ENCODE measurements around the gene BRIX1.

Gene BRIX1, protein sequence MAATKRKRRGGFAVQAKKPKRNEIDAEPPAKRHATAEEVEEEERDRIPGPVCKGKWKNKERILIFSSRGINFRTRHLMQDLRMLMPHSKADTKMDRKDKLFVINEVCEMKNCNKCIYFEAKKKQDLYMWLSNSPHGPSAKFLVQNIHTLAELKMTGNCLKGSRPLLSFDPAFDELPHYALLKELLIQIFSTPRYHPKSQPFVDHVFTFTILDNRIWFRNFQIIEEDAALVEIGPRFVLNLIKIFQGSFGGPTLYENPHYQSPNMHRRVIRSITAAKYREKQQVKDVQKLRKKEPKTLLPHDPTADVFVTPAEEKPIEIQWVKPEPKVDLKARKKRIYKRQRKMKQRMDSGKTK

DNA sequence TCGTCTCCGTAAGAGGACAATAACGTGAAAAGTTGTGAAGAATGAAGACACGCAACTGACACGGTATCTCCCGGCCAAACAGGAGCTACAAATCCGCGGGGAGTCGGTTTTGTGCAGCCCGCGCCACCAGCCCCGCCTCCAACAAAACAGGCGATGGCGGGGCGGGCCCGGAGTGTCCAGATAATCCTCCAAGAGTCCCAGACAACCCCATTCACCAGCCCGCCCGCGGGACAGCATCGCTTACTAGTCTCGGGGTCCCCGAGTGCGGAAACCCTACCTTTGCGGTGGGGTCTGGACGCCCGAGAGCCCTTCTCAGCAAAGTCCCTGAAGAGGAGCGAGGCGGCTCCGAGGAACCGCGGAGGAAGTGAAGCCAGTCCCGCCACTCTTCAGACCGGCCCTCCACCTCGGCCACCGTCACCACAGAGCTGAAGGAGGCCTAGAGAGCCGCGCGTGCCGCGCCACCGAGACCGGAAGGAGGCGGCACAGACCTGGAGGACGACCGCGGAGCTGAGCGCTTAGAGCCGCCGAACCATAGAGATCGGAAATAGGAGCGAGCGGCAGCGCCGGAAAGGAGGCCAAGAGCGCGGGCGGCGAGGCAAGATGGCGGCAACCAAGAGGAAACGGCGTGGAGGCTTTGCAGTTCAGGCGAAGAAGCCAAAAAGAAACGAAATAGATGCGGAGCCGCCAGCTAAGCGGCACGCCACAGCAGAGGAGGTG lies at the start of gene BRIX1, which contains the start of gene RAD1:
Gene BRIX1 (plus strand): TSS at position 573 of the 717 bp plus-strand sequence. CDS start 28 bp downstream, at position 601.
Gene RAD1 (minus strand): TSS at position 366 of the 717 bp plus-strand sequence. CDS start 612 bp downstream, outside the sequence.
- H3K4me3 ChIP-seq (ENCODE audit: low read depth in 1 of 2, low read length in 2 of 2): peak within 1 kb of the TSS; percentile 94 to 100
- peaks cover 14 to 26% of the 10 kb centered on the region in 2 donors for H3K36me3 ChIP-seq (ENCODE audit: control insufficient read depth in 1 of 2, insufficient read depth in 2 of 2, low read length in 2 of 2)
- H3K4me1 ChIP-seq (ENCODE audit: control insufficient read depth in 1 of 2, insufficient read depth in 2 of 2, low read length in 2 of 2): peaks cover 21 to 24% of the 10 kb centered on the region in 2 donors
- no peaks in the 10 kb centered on the region for H3K27me3 ChIP-seq (ENCODE audit: control insufficient read depth in 1 of 2, insufficient read depth in 2 of 2, low read length in 2 of 2)
- H3K9ac ChIP-seq (ENCODE audit: low read depth in 1 of 2, low read length in 2 of 2): peak within 1 kb of the TSS; percentile 83 to 94
- H3K27ac ChIP-seq (ENCODE audit: low read depth, low read length): peak within 1 kb of the TSS; percentile 72
- no peaks in the 10 kb centered on the region for H3K9me3 ChIP-seq (ENCODE audit: control insufficient read depth in 1 of 2, low read length in 2 of 2)

DNA sequence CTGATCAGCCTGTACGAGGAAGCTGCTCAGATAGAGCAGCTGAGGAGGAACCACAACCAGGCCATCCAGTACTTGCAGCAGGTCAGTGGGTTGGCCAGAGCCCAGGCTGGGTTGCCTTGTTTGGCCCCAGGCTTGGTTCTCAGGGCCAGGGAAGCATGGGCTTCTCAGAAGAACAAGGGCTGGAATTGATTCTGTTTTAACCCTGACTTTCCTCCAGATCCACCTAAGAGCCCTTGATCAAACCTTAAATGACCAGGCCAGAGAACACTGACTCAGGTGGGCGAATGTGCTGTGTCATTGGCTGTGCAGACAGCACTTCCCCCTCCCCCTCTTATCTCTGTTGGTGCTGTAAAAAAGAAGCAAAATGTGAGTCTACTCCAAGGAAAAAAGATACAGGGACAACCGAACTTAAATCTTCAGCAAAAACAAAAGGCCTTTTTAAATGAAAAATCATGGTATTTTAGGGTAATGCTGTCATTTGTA lies 48.5 kb upstream of the BRIX1 start:
- Histone ChIP-seq H3K9me3 (ENCODE audit: control insufficient read depth in 1 of 2, low read length in 2 of 2) (no peaks in the 10 kb centered on the region), H3K9ac (ENCODE audit: low read depth in 1 of 2, low read length in 2 of 2) (no peak overlapping the region), H3K36me3 (ENCODE audit: control insufficient read depth in 1 of 2, insufficient read depth in 2 of 2, low read length in 2 of 2) (no peaks in the 10 kb centered on the region), H3K4me3 (ENCODE audit: low read depth in 1 of 2, low read length in 2 of 2) (no peak overlapping the region), H3K27ac (ENCODE audit: low read depth, low read length) (no peak overlapping the region), H3K4me1 (ENCODE audit: control insufficient read depth in 1 of 2, insufficient read depth in 2 of 2, low read length in 2 of 2) (no peaks in the 10 kb centered on the region), H3K27me3 (ENCODE audit: control insufficient read depth in 1 of 2, insufficient read depth in 2 of 2, low read length in 2 of 2) (no peaks in the 10 kb centered on the region)

DNA sequence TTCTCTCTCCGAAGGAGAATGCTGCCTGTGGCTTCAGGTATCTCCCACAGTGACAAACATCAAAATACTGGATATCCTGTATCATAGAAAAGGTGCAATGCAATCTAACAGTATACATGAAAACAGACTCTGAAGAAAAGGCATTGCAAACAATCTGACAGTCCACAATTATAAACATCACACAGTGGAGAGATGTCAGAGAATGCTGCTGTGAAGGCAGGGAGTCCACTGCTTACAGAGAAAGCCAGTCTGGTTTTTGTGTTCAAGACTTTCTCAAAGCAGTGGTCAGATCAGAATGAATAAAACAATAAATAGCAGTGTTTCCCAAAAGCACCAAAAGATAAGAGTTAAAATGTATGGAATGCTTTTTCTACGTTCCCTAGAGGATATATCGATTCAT lies 47.9 kb upstream of the BRIX1 start:
- Histone ChIP-seq H3K27ac (ENCODE audit: low read depth, low read length) (no peak overlapping the region), H3K4me3 (ENCODE audit: low read depth in 1 of 2, low read length in 2 of 2) (no peak overlapping the region), H3K9me3 (ENCODE audit: control insufficient read depth in 1 of 2, low read length in 2 of 2) (no peaks in the 10 kb centered on the region), H3K4me1 (ENCODE audit: control insufficient read depth in 1 of 2, insufficient read depth in 2 of 2, low read length in 2 of 2) (no peaks in the 10 kb centered on the region), H3K36me3 (ENCODE audit: control insufficient read depth in 1 of 2, insufficient read depth in 2 of 2, low read length in 2 of 2) (no peaks in the 10 kb centered on the region), H3K27me3 (ENCODE audit: control insufficient read depth in 1 of 2, insufficient read depth in 2 of 2, low read length in 2 of 2) (no peaks in the 10 kb centered on the region), H3K9ac (ENCODE audit: low read depth in 1 of 2, low read length in 2 of 2) (no peak overlapping the region)

DNA sequence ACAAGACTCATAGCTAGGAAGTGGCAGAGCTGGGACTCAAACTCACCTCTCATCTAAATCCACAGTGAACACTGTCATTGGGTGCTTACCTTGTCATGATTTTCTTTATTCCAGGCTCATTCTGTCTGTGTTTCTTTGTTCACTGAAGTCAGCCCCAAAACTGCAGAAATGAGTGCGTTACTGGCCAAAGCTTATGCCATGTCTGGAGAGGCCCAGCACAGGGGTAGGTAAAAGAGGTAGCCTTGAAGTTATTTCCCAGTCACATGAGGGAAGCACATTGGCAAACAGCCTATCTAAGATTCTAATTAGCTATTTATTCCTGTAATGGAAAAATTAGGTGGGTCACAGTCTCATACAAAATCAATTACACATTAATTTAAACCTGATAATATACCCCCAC lies 46.7 kb upstream of the BRIX1 start:
- no peak overlapping the region for H3K27ac ChIP-seq (ENCODE audit: low read depth, low read length)
- H3K9ac ChIP-seq (ENCODE audit: low read depth in 1 of 2, low read length in 2 of 2): no peak overlapping the region
- H3K36me3 ChIP-seq (ENCODE audit: control insufficient read depth in 1 of 2, insufficient read depth in 2 of 2, low read length in 2 of 2): no peaks in the 10 kb centered on the region

DNA sequence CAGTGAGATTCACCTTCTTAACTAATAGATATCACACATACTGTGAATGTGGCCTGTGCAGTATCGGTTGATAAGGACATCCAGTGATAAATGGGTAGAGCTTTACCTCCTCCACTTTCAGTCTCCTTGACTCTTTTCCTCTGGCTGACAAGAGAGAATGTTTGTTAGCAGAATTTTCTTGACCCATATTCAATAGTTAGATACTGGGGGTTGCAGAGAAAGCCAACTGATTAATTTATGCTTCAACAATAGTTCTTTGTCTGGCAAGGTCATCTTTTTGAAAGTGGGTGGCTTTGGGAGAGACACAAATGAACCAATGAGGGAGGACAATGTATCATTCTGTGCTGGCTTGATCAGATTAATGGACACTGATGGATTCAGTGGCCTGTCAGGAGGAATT lies 46.3 kb upstream of the BRIX1 start:
- no peaks in the 10 kb centered on the region for H3K36me3 ChIP-seq (ENCODE audit: control insufficient read depth in 1 of 2, insufficient read depth in 2 of 2, low read length in 2 of 2)
- no peaks in the 10 kb centered on the region for H3K4me1 ChIP-seq (ENCODE audit: control insufficient read depth in 1 of 2, insufficient read depth in 2 of 2, low read length in 2 of 2)
- no peak overlapping the region for H3K9ac ChIP-seq (ENCODE audit: low read depth in 1 of 2, low read length in 2 of 2)
- H3K9me3 ChIP-seq (ENCODE audit: control insufficient read depth in 1 of 2, low read length in 2 of 2): no peaks in the 10 kb centered on the region
- no peaks in the 10 kb centered on the region for H3K27me3 ChIP-seq (ENCODE audit: control insufficient read depth in 1 of 2, insufficient read depth in 2 of 2, low read length in 2 of 2)
- no peak overlapping the region for H3K4me3 ChIP-seq (ENCODE audit: low read depth in 1 of 2, low read length in 2 of 2)
- H3K27ac ChIP-seq (ENCODE audit: low read depth, low read length): no peak overlapping the region

More for the DNA sequence above, 46.7 kb upstream of the BRIX1 start:
- no peaks in the 10 kb centered on the region for H3K27me3 ChIP-seq (ENCODE audit: control insufficient read depth in 1 of 2, insufficient read depth in 2 of 2, low read length in 2 of 2)
- H3K4me3 ChIP-seq (ENCODE audit: low read depth in 1 of 2, low read length in 2 of 2): no peak overlapping the region
- H3K9me3 ChIP-seq (ENCODE audit: control insufficient read depth in 1 of 2, low read length in 2 of 2): no peaks in the 10 kb centered on the region
- no peaks in the 10 kb centered on the region for H3K4me1 ChIP-seq (ENCODE audit: control insufficient read depth in 1 of 2, insufficient read depth in 2 of 2, low read length in 2 of 2)

DNA sequence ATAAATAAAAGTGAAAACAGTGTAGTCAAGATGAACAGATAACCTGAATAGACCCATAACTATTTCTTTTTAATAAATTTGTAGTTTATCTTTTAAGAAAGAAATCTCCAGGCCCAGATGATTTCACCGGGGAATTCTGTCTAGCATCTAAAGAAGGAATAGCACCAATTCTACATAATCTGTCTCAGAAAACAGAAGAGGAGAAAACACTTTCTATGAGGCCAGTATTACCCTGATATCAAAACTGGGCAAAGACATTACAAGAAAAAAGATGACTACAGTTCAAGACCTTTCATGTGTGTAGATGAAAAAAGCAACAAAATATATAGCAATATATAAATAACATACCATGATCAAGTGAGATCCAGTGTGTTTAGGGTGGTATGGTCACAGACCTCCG lies 45.1 kb upstream of the BRIX1 start:
- Histone ChIP-seq H3K27ac (ENCODE audit: low read depth, low read length) (no peak overlapping the region), H3K9me3 (ENCODE audit: control insufficient read depth in 1 of 2, low read length in 2 of 2) (no peaks in the 10 kb centered on the region), H3K36me3 (ENCODE audit: control insufficient read depth in 1 of 2, insufficient read depth in 2 of 2, low read length in 2 of 2) (no peaks in the 10 kb centered on the region), H3K4me1 (ENCODE audit: control insufficient read depth in 1 of 2, insufficient read depth in 2 of 2, low read length in 2 of 2) (no peaks in the 10 kb centered on the region), H3K4me3 (ENCODE audit: low read depth in 1 of 2, low read length in 2 of 2) (no peak overlapping the region), H3K27me3 (ENCODE audit: control insufficient read depth in 1 of 2, insufficient read depth in 2 of 2, low read length in 2 of 2) (no peaks in the 10 kb centered on the region), H3K9ac (ENCODE audit: low read depth in 1 of 2, low read length in 2 of 2) (no peak overlapping the region)

DNA sequence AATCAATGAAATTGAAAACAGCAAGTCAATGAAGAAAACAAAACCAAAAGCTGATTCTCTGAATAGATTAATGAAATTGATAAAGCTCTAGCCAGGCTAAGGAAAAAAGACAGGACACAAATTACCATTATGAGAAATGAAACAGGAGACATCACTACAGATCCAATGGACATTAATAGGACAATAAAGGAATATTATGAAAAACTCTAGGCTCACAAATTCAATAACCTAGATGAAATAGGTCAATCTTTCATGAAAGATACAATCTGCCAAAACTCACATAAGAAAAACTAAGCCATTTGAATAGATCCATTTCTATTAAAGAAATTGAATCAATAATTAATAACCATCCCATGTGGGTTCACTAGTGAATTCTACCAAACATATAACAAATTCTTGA lies 39.2 kb upstream of the BRIX1 start:
- no peak overlapping the region for H3K27ac ChIP-seq (ENCODE audit: low read depth, low read length)
- H3K9ac ChIP-seq (ENCODE audit: low read depth in 1 of 2, low read length in 2 of 2): no peak overlapping the region
- no peaks in the 10 kb centered on the region for H3K27me3 ChIP-seq (ENCODE audit: control insufficient read depth in 1 of 2, insufficient read depth in 2 of 2, low read length in 2 of 2)
- H3K9me3 ChIP-seq (ENCODE audit: control insufficient read depth in 1 of 2, low read length in 2 of 2): no peaks in the 10 kb centered on the region
- H3K4me3 ChIP-seq (ENCODE audit: low read depth in 1 of 2, low read length in 2 of 2): no peak overlapping the region
- H3K4me1 ChIP-seq (ENCODE audit: control insufficient read depth in 1 of 2, insufficient read depth in 2 of 2, low read length in 2 of 2): no peaks in the 10 kb centered on the region
- H3K36me3 ChIP-seq (ENCODE audit: control insufficient read depth in 1 of 2, insufficient read depth in 2 of 2, low read length in 2 of 2): no peaks in the 10 kb centered on the region

DNA sequence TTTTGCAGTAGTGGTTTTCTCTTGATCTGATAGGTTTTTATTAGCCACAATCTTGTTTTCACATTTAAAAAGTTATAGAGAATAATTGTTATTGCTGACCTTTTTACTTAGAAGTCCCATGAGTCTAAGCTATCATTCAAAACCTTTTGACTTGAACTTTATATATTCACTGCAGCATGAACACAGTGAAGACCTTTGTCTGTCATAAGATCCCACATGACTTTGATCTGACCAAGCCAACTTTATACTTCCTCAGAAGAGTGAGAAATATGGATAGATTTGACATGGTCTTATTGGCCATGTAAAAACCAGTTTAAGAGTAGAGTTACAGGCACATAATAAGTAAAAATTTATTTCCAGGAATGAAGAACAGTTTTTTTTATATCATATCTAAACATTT lies 34.3 kb upstream of the BRIX1 start:
- H3K36me3 ChIP-seq (ENCODE audit: control insufficient read depth in 1 of 2, insufficient read depth in 2 of 2, low read length in 2 of 2): no peaks in the 10 kb centered on the region
- no peaks in the 10 kb centered on the region for H3K4me1 ChIP-seq (ENCODE audit: control insufficient read depth in 1 of 2, insufficient read depth in 2 of 2, low read length in 2 of 2)
- H3K4me3 ChIP-seq (ENCODE audit: low read depth in 1 of 2, low read length in 2 of 2): no peak overlapping the region
- H3K9ac ChIP-seq (ENCODE audit: low read depth in 1 of 2, low read length in 2 of 2): no peak overlapping the region
- H3K9me3 ChIP-seq (ENCODE audit: control insufficient read depth in 1 of 2, low read length in 2 of 2): no peaks in the 10 kb centered on the region
- H3K27ac ChIP-seq (ENCODE audit: low read depth, low read length): no peak overlapping the region
- no peaks in the 10 kb centered on the region for H3K27me3 ChIP-seq (ENCODE audit: control insufficient read depth in 1 of 2, insufficient read depth in 2 of 2, low read length in 2 of 2)

DNA sequence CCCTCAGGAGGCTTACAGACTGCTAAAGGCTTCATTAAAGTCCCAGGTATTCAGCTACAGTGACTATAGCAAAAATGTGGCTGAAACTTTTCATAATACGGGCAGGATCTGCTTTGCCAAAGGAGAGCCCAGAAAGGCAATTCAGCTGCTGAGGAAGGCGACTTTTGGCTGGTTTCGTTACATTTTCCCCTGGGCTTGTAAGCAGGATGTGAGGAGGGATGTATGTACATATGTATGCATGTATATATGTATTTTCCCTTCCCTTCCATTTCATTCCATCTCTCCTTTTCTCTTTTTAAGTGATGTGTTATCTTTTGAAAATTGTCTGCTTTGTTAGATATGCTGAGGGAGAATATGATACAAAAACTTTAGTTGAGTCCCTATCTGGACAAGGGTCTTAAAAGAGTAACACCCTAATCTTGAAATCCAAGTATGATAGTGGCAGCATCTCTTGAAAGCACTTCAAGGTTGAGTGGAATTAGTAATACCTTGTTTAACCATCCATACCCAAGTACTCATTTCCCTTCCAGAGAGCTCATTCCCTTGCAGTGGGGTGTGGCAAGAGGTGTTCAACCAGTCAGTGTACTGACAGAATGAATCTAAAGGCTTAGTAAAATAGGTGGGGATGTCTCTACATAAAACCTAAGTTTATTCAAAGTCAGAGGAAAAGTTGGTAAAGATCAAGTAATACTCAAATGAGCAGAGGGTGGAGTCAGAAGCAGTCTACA lies 29.0 kb upstream of the BRIX1 start:
- H3K27me3 ChIP-seq (ENCODE audit: control insufficient read depth in 1 of 2, insufficient read depth in 2 of 2, low read length in 2 of 2): no peaks in the 10 kb centered on the region
- no peaks in the 10 kb centered on the region for H3K4me1 ChIP-seq (ENCODE audit: control insufficient read depth in 1 of 2, insufficient read depth in 2 of 2, low read length in 2 of 2)
- no peak overlapping the region for H3K4me3 ChIP-seq (ENCODE audit: low read depth in 1 of 2, low read length in 2 of 2)
- H3K9me3 ChIP-seq (ENCODE audit: control insufficient read depth in 1 of 2, low read length in 2 of 2): no peaks in the 10 kb centered on the region
- H3K9ac ChIP-seq (ENCODE audit: low read depth in 1 of 2, low read length in 2 of 2): no peak overlapping the region
- H3K36me3 ChIP-seq (ENCODE audit: control insufficient read depth in 1 of 2, insufficient read depth in 2 of 2, low read length in 2 of 2): no peaks in the 10 kb centered on the region
- H3K27ac ChIP-seq (ENCODE audit: low read depth, low read length): no peak overlapping the region

DNA sequence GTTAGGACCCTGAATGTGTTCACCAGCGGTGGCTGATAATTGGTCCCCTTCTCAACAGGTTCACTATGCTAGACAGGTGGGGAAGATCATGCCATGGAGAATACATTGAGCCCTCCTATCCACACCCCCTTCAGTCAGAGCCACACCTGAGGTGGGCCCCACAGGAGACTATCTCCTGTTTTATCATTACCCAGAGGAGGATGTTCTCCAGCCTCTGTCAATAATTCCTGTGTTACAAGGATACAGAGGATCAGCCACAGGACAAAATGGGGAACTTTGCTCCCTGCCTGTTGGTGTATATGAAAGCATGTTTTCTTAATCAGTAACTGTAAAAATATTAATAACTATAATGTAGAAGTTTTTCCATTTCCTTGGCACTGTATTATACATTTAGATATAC lies 26.1 kb upstream of the BRIX1 start:
- Histone ChIP-seq H3K27ac (ENCODE audit: low read depth, low read length) (no peak overlapping the region), H3K27me3 (ENCODE audit: control insufficient read depth in 1 of 2, insufficient read depth in 2 of 2, low read length in 2 of 2) (no peaks in the 10 kb centered on the region), H3K9me3 (ENCODE audit: control insufficient read depth in 1 of 2, low read length in 2 of 2) (no peaks in the 10 kb centered on the region), H3K36me3 (ENCODE audit: control insufficient read depth in 1 of 2, insufficient read depth in 2 of 2, low read length in 2 of 2) (no peaks in the 10 kb centered on the region), H3K9ac (ENCODE audit: low read depth in 1 of 2, low read length in 2 of 2) (no peak overlapping the region), H3K4me3 (ENCODE audit: low read depth in 1 of 2, low read length in 2 of 2) (no peak overlapping the region), H3K4me1 (ENCODE audit: control insufficient read depth in 1 of 2, insufficient read depth in 2 of 2, low read length in 2 of 2) (no peaks in the 10 kb centered on the region)
